ENCODE data around the gene WWC2.

WWC2 gene

GRCh38 chr4:183362036-183362435 is 263.0 kb downstream of the WWC2 start:
- no peak for DNase-seq

GRCh38 chr4:183362916-183363542 is 264.0 kb downstream of the WWC2 start:
- DNase-seq: no peak

GRCh38 chr4:183364025-183364424 is 265.0 kb downstream of the WWC2 start:
- DNase-seq: no peak

- no peak for DNase-seq
These were observed 267.3 kb downstream of the WWC2 start for GRCh38 chr4:183366206-183366835.

- DNase-seq: no peak
These were observed 270.0 kb downstream of the WWC2 start for GRCh38 chr4:183369073-183369472.
